ENCODE data around the gene MAP4. TPM values are rescaled to one million over a fixed set of nuclear protein-coding genes. Genes with fewer than 3 reads are reported as not detected.
"Not testable (repeated sequence)": the region's sequence is repeated elsewhere in the genome, so short reads cannot be mapped to it uniquely, and the experiment has no call there.

The MAP4 gene, protein sequence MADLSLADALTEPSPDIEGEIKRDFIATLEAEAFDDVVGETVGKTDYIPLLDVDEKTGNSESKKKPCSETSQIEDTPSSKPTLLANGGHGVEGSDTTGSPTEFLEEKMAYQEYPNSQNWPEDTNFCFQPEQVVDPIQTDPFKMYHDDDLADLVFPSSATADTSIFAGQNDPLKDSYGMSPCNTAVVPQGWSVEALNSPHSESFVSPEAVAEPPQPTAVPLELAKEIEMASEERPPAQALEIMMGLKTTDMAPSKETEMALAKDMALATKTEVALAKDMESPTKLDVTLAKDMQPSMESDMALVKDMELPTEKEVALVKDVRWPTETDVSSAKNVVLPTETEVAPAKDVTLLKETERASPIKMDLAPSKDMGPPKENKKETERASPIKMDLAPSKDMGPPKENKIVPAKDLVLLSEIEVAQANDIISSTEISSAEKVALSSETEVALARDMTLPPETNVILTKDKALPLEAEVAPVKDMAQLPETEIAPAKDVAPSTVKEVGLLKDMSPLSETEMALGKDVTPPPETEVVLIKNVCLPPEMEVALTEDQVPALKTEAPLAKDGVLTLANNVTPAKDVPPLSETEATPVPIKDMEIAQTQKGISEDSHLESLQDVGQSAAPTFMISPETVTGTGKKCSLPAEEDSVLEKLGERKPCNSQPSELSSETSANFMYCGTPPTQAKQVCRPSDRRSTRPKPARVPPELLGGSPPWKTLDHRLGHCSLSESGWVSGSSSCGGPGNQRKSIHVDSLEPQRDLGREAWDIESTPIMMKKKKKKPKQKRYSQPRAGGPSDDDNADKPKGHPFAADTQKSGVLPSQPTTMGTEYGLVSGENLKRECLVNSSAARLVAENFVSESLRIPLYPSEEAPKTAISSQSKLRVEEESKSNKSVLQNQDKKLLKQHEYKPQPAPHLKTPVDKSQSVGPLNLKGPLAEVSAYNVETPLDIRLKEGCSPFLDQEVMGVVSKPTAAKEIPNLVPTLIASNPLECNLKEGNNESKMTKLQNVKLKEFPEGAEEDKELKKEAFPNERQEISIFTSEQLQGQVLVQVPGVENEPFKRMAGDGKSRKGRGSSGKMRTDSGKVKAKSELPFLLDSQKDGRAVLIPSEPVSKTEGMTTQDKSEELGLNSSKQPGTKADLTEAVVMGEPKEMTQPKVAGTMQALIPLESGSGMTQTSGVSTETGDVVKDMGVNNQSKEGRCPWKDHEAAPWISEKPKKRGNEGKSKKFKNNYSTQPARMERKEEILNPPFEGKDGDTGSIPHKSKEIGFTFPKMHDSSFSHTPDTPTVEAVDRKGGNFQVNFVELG (N-terminal part only)
- total RNA-seq = 17.9 TPM

DNA sequence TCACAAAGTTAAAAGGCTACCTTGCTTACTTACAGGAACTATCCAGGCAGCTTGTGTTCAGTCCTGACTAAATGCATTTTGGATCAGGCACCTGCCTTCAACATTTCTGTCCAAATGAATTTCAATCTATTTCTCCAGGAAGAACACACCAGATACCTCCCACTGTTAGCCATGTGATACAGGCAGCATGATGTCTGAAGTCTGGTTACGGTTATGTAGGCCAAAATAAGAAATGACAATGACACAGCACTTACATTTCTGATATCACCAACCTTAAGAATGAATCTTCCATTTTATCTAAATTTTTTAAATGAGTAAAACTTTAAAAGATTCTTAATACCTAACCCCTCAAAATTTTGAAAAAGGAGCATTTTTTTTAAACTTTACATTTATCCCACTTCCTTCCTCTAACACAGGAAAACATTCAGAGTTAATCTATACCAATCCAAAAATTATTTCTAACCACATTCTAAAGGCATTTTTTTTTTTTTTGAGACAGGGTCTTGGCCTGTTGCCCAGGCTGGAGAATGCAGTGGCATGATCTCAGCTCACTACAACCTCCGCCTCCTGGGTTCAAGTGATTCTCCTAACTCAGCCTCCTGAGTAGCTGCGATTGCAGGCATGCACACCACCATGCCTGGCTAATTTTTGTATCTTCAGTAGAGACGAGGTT lies at the start of gene MAP4:
TSS of gene MAP4 (minus strand) at position 116 of the 673 bp plus-strand sequence. CDS start 17,556 bp downstream, outside the sequence.
- Histone ChIP-seq H3K27me3 (ENCODE audit: insufficient read depth, low read length) (no peaks in the 10 kb centered on the region), H3K9me3 (ENCODE audit: low read depth, low read length) (no peaks in the 10 kb centered on the region), H3K4me1 (ENCODE audit: insufficient read depth, low read length) (peaks cover 8% of the 10 kb centered on the region), H3K4me3 (ENCODE audit: low read length) (no peak within 1 kb of the TSS)

DNA sequence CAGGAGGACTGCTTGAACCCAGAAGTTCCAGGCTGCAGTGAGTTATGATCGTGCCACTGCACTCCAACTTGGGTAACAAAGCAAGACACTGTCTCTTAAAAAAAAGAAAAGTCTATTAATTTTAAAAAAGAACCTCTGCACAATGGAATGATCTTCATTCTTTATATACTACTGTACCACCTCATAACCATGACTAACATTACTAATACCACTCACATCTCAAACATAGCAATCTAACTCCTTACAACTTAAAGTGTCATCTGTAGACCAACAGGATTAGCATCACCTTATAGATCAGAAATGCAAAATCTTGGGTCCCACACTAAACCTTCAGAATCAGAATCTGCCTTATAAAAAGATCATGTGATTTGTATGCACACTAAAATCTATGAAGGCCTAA lies 48.8 kb upstream of the MAP4 start:
- H3K9me3 ChIP-seq (ENCODE audit: low read depth, low read length) = no peaks in the 10 kb centered on the region
- no peak overlapping the region for H3K4me3 ChIP-seq (ENCODE audit: low read length)
- peaks cover 14% of the 10 kb centered on the region for H3K4me1 ChIP-seq (ENCODE audit: insufficient read depth, low read length)

DNA sequence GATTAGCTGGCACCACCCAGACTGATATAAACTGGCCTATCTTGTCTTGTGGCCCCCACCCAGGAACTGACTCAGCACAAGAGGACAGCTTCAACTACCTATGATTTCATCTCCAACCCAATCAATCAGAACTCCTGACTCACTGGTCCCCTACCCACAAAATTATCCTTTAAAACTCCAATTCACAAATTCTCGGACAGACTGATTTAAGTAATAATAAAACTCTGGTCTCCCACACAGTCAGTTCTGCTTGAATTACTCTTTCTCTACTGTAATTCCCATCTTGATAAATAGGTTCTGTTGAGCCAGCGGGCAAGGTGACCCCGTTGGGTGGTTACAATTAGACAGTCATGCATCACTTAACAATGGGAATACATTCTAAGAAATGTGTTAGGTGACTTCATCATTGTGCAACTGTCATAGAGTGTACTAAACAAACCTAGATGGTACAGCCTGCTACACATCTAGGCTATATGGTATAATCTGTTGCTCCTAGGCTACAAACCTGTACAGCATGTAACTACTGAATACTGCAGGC lies 48.1 kb upstream of the MAP4 start:
- Histone ChIP-seq H3K9me3 (ENCODE audit: low read depth, low read length) (no peaks in the 10 kb centered on the region), H3K27me3 (ENCODE audit: insufficient read depth, low read length) (no peaks in the 10 kb centered on the region), H3K4me1 (ENCODE audit: insufficient read depth, low read length) (peaks cover 14% of the 10 kb centered on the region), H3K4me3 (ENCODE audit: low read length) (no peak overlapping the region)

More for the DNA sequence above, 48.8 kb upstream of the MAP4 start:
- H3K27me3 ChIP-seq (ENCODE audit: insufficient read depth, low read length) = no peaks in the 10 kb centered on the region

DNA sequence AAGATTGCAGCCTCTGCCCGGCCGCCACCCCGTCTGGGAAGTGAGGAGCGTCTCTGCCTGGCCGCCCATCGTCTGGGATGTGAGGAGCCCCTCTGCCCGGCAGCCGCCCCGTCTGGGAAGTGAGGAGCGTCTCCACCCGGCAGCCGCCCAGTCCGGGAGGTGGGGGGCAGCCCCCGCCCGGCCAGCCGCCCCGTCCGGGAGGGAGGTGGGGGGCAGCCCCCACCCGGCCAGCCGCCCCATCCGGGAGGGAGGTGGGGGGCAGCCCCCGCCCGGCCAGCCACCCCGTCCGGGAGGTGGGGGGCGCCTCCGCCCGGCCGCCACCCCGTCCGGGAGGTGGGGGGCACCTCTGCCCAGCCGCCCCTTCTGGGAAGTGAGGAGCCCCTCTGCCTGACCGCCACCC lies 45.4 kb upstream of the MAP4 start:
- H3K4me1 ChIP-seq (ENCODE audit: insufficient read depth, low read length) = peaks cover 14% of the 10 kb centered on the region
- H3K4me3 ChIP-seq (ENCODE audit: low read length); H3K27me3 ChIP-seq (ENCODE audit: insufficient read depth, low read length); H3K9me3 ChIP-seq (ENCODE audit: low read depth, low read length): not testable (repeated sequence)

DNA sequence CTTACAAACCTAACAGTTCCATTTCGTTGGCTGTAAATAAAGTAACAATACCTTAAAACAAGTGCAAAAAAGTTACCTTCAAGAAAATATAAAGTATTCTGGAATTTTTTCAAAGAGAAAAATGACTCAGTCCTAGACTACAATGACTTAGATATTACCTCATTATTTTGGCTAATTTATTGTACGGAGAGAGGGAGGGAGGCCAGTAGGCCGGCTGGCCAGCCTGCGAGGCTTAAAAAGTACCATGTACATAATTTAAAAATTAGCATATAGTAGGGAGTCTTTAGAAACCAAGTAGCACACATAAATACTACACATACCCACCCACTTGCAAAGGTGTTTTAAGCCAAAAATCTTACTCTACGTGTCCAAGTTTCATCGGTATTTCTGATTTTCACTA lies 41.9 kb upstream of the MAP4 start:
- Histone ChIP-seq H3K4me3 (ENCODE audit: low read length) (no peak overlapping the region), H3K4me1 (ENCODE audit: insufficient read depth, low read length) (no peaks in the 10 kb centered on the region), H3K9me3 (ENCODE audit: low read depth, low read length) (no peaks in the 10 kb centered on the region), H3K27me3 (ENCODE audit: insufficient read depth, low read length) (no peaks in the 10 kb centered on the region)

DNA sequence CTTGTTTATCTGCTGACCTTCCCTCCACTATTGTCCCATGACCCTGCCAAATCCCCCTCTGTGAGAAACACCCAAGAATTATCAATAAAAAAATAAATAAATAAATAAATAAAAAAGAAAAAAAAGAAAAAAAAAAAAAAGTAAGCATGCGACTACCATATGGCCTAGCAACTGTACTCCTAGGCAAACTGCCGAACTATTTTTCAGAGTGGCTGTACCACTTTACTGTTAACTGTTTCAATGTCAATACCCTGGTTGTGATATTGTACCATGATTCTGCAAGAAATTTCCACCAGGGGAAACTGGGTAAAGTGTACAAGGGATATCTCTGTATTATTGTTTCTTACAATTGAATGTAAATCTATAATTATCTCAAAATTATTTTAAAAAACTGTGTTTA lies 41.3 kb upstream of the MAP4 start:
- H3K27me3 ChIP-seq (ENCODE audit: insufficient read depth, low read length) = no peaks in the 10 kb centered on the region
- H3K4me1 ChIP-seq (ENCODE audit: insufficient read depth, low read length) = no peaks in the 10 kb centered on the region
- no peak overlapping the region for H3K4me3 ChIP-seq (ENCODE audit: low read length)
- no peaks in the 10 kb centered on the region for H3K9me3 ChIP-seq (ENCODE audit: low read depth, low read length)

DNA sequence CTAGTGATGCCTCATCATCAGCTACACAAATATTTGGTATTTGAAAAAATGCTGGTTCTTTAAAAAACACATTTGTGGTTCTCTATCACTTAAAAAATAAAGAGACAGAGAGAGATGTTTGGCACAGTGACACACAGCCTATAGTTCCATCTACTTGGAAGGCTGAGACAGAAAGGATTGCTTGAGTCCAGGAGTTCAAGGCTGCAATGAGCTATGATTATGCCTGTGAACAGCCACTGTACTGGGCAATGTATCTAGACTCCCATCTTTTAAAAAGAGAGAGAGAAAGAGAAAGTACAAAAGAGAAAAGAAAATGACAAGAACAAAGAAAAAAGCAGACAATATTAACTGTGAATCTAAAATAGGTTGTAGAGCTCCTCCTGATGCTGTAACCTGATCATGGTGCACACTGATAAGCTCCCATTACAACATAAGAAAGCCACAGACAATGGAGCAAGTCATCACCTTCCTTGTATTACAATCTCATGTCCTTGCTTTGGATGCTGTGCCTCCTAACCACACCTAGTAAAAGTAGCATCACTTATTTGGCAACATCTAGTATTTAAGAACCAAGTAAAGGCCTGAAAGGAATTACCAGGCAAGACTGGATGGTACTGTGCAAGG lies 31.7 kb upstream of the MAP4 start:
- no peaks in the 10 kb centered on the region for H3K9me3 ChIP-seq (ENCODE audit: low read depth, low read length)
- H3K4me1 ChIP-seq (ENCODE audit: insufficient read depth, low read length) = no peaks in the 10 kb centered on the region
- H3K27me3 ChIP-seq (ENCODE audit: insufficient read depth, low read length) = no peaks in the 10 kb centered on the region
- no peak overlapping the region for H3K4me3 ChIP-seq (ENCODE audit: low read length)

DNA sequence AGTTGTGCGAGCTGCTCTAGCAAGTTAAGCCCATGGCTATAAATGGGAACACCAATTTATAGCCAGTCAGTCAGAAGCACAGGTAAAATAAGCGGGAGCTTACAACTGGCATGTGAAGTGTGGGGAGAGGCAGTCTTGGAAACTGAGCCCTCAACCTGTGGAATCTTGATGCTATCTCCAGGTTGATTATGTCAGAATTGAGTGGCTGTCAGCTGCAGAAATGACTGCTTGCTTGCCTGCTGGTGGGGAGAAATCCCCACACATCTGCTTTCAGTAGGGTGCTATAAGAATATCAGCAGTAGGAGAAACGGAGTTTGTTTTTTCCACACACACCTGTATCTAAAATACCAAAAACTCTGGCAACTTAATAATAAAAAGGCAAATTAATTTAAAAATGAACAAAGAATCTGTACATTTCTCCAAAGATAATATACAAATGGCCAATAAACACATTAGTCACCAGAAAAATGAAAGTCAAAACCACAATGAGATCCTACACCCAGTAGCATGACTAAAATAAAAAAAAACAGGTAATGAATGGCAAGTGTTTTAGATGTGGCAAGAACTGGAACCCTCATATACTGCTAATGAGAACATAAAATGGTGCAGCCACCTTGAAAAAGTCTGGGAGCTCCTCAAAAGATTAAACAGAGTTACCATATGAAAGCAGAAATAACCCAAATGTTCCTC lies 26.0 kb upstream of the MAP4 start:
- H3K4me3 ChIP-seq (ENCODE audit: low read length) = no peak overlapping the region
- no peaks in the 10 kb centered on the region for H3K9me3 ChIP-seq (ENCODE audit: low read depth, low read length)
- H3K4me1 ChIP-seq (ENCODE audit: insufficient read depth, low read length) = peaks cover 4% of the 10 kb centered on the region
- no peaks in the 10 kb centered on the region for H3K27me3 ChIP-seq (ENCODE audit: insufficient read depth, low read length)

DNA sequence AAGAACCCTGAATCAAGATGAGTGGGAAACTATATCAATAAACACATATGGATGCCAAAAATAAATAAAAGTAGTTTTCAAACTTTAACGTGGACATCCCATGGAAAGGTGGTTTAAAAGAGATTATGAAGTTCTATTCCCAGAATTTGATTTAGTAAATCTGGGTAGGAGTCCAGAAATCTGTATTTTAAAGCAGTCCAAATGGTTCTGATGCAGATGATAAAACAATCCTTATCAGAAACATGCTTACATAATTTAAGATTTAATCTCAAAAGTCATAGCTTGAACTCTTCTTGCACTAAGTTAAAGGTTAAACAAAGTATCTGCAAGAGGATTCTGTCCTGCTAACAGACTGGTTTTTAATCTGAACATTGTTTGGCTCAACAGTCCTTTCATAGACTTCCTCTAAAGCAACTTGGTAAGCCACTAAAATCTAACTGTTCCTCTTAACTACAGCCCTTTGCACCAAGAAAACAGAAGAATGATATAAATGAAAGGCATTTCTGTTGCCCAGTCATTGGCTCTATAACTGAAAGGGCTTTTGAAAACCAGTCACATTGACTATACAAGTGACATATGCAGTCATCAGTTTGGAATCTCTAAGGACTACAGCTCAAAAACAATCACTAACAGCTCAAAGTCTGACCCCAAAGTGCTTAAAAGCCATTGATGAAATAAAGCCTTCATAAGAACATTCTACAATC lies 23.4 kb upstream of the MAP4 start:
- H3K4me3 ChIP-seq (ENCODE audit: low read length) = no peak overlapping the region
- no peaks in the 10 kb centered on the region for H3K9me3 ChIP-seq (ENCODE audit: low read depth, low read length)
- no peaks in the 10 kb centered on the region for H3K27me3 ChIP-seq (ENCODE audit: insufficient read depth, low read length)
- peaks cover 4% of the 10 kb centered on the region for H3K4me1 ChIP-seq (ENCODE audit: insufficient read depth, low read length)

DNA sequence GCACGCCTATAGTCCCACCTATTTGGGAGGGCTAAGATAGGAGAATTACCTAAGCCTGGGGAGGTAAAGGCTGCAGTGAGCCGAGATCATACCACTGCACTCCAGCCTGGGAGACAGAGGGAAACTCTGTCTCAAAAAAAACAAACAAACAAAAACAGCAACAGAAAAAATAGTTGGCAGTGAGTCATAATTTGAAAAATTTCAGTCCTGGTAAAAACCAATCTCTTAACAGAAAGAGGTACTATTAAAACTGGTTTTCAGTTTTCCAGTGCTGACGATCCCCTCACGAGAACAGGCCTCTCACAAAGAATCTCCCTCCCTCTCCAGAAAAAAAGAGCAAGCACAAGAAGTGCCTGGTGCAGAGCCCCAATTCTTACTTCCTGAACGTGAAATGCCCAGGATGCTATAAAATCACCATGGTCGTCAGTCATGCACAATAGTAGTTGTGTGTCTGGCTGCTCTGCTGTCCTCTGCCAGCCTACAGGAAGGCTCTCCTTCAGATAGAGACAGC lies 22.8 kb upstream of the MAP4 start:
- no peak overlapping the region for H3K4me3 ChIP-seq (ENCODE audit: low read length)
- H3K4me1 ChIP-seq (ENCODE audit: insufficient read depth, low read length) = peaks cover 4% of the 10 kb centered on the region
- H3K9me3 ChIP-seq (ENCODE audit: low read depth, low read length) = no peaks in the 10 kb centered on the region
- H3K27me3 ChIP-seq (ENCODE audit: insufficient read depth, low read length) = no peaks in the 10 kb centered on the region

DNA sequence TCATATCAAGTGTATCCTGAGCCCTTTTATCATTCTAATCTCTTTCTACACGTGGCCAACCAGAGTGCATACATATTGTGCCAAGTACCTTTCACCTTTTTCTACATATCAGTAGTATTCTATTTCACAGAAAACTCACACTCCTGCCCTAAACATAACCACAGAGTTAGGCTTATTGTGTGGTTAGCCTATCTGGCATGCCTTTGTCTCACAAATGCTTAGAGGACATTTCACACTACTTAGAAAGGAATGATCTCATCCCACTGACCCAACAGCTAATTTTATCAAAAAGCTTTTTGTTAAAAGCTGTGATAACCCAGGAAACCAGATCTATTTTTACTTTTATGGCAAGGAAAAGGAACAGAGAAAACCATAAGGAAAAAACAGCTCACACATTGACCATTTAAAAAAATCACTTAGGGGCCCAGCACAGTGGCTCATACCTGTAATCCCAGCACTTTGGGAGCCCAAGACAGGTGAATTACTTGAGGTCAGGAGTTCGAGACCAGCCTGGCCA lies 17.8 kb upstream of the MAP4 start:
- no peaks in the 10 kb centered on the region for H3K9me3 ChIP-seq (ENCODE audit: low read depth, low read length)
- peaks cover 2% of the 10 kb centered on the region for H3K4me1 ChIP-seq (ENCODE audit: insufficient read depth, low read length)
- H3K4me3 ChIP-seq (ENCODE audit: low read length) = no peak overlapping the region
- H3K27me3 ChIP-seq (ENCODE audit: insufficient read depth, low read length) = no peaks in the 10 kb centered on the region

DNA sequence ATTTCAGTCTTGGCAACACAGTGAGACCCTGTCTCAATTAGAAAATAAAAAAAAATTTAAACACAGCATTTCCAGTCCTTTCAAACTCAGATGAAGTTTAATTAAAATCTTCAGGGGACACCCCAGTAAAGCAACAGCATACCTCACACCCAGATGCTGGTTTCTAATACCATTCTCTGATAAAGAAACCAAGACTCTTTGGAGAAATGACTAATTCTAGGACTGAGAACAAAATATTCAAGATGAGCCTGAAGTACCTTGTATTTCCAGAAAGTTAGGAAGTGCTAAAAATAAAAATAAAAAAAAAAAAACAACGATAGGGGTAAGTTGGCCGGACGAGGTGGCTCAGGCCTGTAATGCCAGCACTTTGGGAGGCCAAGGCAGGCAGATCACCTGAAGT lies 14.0 kb upstream of the MAP4 start:
- no peaks in the 10 kb centered on the region for H3K9me3 ChIP-seq (ENCODE audit: low read depth, low read length)
- H3K4me3 ChIP-seq (ENCODE audit: low read length) = no peak overlapping the region
- H3K4me1 ChIP-seq (ENCODE audit: insufficient read depth, low read length) = no peaks in the 10 kb centered on the region

More for the DNA sequence above, 14.0 kb upstream of the MAP4 start:
- no peaks in the 10 kb centered on the region for H3K27me3 ChIP-seq (ENCODE audit: insufficient read depth, low read length)

Measured in mononuclear cell (primary cell).